GM19193 (cell line): ENCODE data around the gene GRHL3.

Experiments
- POLR2A ChIP-seq: IDR thresholded peaks from 4 replicates; pipeline ENCODE4 v1.6.1; 2011; ENCODE audit not compliant: insufficient read depth, insufficient read length; ENCODE audit errors: extremely low read depth

Gene GRHL3

DNA sequence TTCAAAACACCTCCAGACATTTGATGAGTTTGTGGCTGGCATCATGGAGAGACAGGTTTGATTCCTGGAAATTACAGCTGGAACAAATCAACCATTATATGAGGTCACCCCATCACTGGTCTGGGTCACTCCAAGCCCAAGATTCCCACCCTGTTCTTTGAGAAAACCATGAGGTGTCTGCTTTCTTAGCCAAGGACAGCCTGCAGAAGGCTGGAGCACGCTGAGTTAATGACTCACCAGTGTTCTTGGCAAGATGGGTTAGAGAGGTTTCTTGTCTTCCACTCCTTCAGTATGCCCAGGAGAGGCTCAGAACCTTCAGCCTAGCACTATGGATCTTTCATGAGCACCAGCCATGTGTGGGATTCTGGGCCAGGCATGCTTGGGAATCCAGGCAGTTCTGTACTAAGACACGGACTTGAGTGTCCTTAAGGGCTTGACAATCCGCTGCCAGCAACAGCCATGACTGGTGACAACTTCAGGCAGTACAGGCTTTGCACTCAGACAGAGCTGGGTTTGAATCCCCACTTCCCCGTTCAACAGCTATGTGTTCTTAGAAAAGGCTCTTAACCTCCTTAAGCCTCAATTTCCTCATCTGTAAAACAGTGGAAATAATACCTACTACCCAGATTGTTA is 43.9 kb downstream of the GRHL3 start:
- TF ChIP-seq POLR2A = no peak

DNA sequence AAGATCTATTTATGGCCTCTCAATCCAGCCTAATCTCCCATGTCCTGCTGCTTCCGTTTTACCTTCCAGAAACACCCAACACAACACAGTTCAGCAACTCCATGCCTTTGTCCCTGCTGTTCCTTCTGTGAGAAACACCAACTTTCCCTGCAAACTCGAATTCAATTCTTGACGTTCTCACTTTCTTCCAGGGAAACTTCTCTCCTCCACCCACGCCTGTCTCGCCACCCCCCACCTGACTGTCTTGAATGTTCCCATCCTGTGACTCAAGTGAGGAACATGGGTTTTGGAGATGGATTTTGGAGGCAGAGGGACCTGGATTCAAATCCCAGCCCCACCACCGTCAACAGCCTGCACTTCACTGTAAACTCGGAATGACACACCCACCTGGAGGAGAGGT is 44.8 kb downstream of the GRHL3 start:
- no peak for TF ChIP-seq POLR2A

DNA sequence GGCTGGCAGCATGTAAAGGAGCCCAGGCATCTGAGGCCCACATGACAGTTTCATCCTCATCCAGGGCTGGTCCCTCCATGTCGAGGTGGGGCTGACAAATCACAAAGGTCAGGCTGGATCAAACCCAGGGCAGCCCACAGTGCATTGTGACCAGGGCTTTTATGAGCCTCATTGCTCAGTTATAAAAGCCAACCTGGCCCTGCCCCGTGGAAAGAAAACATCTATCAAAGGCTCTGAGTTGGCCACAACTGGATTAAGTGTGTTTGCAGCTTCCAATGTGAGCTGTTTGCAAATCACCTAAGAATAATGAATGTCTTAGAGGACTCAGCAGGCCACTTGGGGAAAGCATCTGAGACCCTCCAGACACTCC is 45.4 kb downstream of the GRHL3 start:
- TF ChIP-seq POLR2A = no peak

DNA sequence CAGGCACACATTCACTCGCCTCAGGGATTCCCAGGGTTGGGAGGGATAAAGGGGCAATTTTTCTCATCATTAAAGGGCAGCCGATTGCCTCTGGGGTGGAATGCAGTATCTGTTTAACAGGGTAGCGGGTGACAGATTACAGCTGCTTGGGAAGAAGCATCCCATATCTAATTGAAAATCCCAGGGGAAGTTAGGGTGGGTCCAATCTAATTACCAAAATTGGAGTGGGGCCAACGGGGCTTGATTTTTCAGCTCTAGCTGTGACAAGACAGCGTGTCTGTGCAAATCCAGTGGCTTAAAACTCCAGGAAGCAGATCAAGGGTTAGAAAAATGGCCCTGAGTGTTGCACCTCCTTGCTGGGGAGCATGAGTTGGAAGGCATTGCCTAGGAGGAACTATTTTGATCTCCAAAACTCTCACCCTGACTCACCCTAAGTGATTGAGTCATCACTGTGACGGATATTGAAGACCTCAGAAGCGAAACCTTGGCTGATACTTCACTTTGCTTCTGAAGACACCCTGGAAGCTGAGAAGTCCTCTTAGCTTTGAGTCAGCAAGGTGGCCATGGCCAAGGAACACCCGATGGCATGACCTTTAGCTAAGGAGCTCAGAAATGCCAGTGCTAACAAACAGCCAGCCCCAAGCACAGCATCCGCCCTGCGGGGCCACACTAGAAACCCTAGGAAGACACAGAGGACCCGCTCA is 46.0 kb downstream of the GRHL3 start:
- no peak for TF ChIP-seq POLR2A

DNA sequence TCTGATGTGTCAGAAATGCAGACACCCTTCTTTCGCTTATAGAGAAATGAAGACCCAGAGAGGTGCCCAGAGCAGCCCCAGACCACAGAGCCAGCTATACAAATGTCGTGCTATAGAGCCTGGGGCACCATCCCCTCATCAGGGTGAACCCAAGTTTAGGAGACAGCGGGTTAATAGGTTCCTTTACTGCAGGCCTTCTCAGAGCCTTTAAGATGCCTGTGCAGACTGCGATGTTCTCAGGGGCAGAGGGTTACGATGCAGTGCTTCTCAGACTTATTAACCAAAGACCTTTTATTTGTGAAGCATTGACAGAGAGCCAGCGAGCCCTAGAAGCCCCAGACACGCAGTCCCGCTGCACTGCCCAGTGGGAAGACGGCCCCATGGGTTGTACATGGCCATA is 47.5 kb downstream of the GRHL3 start:
- TF ChIP-seq POLR2A = no peak

DNA sequence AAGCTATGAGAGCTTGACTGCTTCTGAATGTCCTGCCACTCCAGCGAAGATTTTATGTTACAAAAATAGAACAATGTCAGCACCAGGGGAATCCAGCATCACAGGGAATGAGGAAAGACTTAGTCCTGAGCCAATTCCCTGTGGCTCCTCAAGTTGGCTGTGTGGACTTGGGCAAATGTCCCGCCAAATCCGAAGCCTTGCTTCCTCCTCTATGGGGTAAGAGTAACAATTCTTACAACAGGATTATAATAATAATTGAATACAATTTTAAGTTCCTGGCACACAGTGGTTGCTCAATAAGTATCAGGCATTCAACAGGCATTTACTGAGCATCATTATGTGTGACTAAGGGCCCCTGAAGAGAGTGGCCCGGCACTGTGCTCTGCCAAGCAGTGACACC is 50.0 kb downstream of the GRHL3 start:
- no peak for TF ChIP-seq POLR2A

DNA sequence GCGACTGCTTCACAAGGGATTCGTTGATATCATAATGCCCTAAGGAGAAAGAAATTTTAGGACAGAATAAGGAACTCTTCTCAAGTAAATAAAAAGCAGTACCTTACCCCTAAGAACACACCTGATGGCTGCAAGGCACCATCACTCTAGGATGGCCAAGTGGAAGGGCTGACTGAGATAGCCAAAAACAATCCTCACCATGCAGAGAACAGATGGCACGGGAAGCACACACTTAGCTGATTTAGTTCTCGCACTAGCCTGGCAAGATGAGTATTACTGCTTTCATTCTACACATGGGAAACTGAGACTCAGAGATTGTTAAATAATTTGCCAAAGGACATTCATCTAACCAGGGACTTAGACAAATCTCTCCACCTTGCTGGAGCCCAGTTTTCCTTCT is 50.6 kb downstream of the GRHL3 start:
- no peak for TF ChIP-seq POLR2A

DNA sequence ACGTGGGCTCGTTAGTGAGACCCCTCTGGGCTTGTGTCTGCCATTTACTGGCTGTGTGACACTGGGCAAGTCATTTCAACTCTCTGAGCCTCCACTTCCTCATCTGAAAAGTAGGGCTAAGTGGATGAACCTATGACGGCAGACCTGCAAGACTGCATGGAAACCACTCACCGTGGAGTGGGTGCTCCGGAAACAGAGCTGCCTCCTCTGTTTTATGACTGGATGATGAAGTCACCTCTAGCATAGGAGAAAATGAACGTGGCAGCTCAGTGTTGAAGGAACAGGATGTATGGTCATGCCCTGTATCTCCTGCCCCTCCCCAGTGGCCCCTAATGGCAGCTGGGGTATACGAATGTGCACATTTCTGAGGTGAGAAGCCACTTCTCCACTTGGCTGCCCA is 53.9 kb downstream of the GRHL3 start:
- TF ChIP-seq POLR2A = no peak

DNA sequence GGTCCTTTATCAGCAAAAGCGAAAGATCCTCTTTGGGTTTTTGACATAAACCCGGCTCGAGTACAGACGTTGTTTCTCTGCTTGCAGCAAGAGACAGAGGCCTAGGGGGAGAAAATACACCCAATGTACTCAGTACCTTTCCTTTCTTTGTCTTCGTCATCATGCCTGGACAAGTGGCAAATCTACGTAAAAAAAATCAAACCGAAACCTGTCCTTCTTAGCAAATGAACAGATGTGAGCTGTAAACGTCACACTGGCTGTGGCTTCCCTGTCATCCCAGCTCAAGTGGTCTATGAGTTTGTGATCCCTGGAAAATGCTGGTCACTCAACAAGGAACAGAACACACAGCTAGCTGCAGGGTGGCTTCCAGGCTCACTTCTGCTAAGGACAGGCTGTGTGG is 54.6 kb downstream of the GRHL3 start:
- no peak for TF ChIP-seq POLR2A

DNA sequence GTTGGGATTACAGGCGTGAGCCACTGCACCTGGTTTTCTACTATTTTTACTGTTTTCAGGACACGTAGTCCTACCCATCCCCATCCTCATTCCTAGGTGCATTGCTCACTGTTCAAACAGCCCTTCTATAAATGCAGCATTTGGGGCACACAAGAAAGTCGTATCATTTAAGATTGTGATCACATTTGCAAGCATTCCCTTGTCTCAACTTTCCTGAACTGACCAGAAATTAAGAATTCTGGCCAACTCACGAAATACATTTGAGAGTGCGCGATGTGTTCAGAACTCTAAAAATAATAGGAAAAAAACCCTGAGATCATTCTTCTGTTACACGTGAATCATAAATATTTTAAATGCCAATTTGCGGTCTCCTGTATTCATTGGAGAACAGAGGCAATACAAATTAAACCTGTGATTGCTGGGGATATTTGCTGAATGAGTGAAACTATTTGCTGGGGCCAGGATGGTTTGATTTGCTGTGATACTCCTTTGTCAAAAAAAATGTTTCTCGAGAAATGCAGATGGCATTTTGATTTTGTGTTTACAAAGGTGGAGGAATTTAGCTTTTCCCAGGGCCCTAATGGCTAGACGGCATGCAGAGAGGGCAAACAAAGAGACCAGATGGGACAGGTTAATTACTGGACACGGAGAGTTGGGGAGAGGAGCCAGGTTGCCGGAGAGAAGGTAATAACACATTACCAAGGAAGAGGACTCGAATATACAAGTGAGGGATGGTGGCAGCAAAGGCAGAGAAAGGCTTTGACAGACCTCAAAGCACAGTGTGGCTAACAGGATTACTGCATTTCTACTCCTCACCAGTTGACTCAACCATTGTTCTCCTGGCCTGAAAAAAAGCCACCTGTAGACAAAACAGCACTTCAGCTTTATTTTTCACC is 56.0 kb downstream of the GRHL3 start:
- TF ChIP-seq POLR2A = no peak

DNA sequence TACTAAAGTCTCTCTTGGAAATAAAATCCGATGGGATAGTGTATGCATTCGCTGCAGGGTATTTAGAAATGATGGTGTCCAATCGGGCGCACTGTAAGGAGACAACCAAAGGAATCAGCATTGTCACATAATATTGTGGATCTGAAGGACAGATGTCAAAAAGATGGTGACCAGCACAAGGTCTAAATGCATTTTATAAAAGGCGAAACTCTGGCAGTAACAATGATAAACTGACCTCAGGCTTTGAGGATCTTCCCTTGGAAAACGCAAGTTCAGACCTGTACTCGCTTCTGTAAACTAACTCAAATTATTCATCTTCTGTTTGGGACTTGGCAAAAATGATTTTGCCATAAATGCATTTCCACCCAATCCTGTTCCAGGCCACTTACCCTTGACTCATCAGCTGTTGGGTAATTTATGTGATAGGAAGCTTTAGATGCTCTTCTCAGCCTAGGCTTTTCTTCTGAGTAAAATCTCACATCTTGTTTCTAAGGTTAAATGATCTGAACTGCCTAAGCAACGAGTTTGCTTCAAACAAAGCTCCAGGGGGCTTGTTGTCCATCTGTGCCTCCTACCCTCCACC is 60.7 kb downstream of the GRHL3 start:
- no peak for TF ChIP-seq POLR2A

DNA sequence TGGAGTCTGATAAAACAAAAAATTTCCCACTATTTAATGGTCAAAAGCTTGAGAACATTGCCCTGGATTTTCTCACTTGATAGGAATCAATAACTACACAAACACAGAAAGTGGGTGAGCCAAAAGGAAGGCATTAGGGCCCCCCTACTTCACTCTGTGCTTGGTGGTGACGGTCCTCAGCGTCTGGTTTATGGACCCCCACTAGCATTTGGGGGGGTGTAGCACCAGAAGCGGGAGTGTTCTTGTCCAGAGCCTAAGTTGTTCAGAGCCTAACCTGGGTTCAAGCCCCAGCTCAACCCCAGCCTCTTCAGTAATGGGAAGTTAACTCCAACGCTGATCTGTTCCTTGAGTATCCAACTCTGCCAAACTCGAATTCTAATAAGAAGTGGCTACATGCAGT is 61.4 kb downstream of the GRHL3 start:
- TF ChIP-seq POLR2A = no peak

DNA sequence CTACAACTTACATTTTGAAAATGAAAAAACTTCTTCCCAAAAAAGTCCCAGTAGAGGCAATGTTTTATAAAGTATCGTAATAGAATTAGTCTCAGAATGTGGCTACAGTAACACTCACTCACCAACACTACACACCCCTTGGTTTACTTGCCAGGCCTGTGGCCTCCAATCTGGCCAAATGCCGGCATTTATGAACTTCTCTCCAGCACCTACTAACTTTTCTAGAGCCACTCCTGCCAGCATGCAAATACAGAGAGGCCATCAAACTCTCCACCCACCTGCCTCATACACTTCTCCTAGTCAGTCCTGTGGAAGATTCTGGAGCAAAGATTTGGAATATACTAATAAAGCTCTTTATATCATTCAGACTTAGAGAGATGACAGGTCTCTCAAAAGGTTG is 62.1 kb downstream of the GRHL3 start:
- TF ChIP-seq POLR2A = no peak

DNA sequence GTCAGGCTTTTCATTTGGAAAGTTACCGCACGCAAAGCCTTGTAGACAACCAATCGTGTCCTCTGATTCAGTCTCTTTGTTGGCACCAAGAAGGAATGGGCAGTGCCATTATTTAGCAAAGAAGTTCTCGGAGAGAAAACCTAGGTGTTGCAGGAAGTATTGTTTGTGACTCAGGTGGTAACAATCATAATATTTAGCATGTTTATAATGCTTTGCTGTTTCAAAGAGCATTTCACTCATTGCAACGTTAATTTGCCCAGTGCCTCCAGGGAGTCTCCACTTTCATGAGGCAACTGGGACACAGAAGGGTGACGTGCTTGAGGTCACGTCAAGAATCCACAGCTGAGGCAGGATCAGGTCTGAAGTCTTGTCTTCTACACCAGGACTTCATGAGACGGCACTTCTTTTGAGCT is 63.0 kb downstream of the GRHL3 start:
- TF ChIP-seq POLR2A = no peak

DNA sequence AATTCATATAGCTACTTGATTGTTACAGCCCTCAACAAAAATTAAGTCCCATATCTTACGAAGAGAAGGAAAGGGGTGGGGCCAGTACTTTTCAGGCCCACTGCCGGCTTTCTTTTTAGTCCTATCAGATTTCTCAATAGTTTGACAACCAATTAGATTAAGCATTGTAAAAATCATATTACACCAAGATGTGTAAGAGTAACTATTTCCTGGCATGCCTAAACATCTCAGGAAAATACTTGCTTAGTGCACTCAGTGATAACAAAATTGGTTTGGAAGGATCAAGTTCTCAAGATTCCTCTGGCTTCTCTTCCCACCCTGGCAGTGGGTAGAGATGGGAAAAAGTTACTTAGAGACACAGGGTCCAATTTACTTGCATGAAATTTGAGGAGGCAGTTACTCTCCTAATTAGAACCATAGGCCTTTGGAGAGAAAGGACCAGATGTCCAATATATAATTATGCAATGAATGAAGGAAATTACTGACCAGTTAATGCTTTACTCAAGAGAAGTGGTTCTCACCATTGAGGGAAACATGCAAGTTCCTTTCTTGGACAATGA is 64.3 kb downstream of the GRHL3 start:
- no peak for TF ChIP-seq POLR2A
